Loucy (cell line): ENCODE data around the gene CORT.

Source experiments
- CTCF ChIP-seq: fragments of 200-600 bp; sonication (generic); conservative IDR thresholded peaks from 2 replicates; pipeline ENCODE4 v1.5.1; 2014; ENCODE audit warnings: mild to moderate bottlenecking, antibody characterized with exemption, low read length
- EZH2phosphoT487 ChIP-seq: fragments of 200-600 bp; IDR thresholded peaks from 2 replicates; pipeline ENCODE4 v1.6.1; 2018; ENCODE audit warnings: antibody characterized with exemption, mild to moderate bottlenecking, moderate library complexity, borderline replicate concordance

GRCh38 chr1:10428984-10429383 lies 20.8 kb upstream of the CORT start:
- TF ChIP-seq CTCF (no peak), EZH2phosphoT487 (no peak)
